Measurements from ENCODE around the gene RAB2B. TPM values are rescaled to one million over a fixed set of nuclear protein-coding genes. Genes with fewer than 3 reads are reported as not detected.
A peak's percentile ranks its signal among the peaks of the same experiment; 100 is the strongest.
"Not testable (repeated sequence)": the region's sequence is repeated elsewhere in the genome, so short reads cannot be mapped to it uniquely, and the experiment has no call there.

Gene RAB2B
- total RNA-seq, 2 experiments from 2014 or later = 26.1 to 28.2 TPM

GRCh38 chr14:21455912-21456667 lies 20.7 kb downstream of the RAB2B start, which contains the start of gene CHD8:
Gene CHD8, minus strand, starts transcription at chr14:21456123. Its CDS starts 24,480 bp downstream, at chr14:21431643.
- ATAC-seq (peak; percentile 98), DNase-seq (peak; percentile 100)
- Mint-ChIP-seq H3K4me1 (peaks cover 34% of the 10 kb centered on the region), H3K27me3 (no peaks in the 10 kb centered on the region), H3K27ac (peak within 1 kb of the TSS; percentile 98), H3K4me3 (peak within 1 kb of the TSS; percentile 91), H3K36me3 (peaks cover 20% of the 10 kb centered on the region), H3K9me3 (ENCODE audit: low read depth) (no peaks in the 10 kb centered on the region)
- CTCF ChIA-PET = interaction anchor here (0.6 to 4.7 kb wide), 20 partner anchors 10 to 1475 kb away, joined by 3 to 38 read pairs (median 4); partner anchors contain the start of genes METTL3, RAB2B and TOX4

- peak overlapping the region; percentile 98 for H3K27ac Mint-ChIP-seq
- no peak for DNase-seq
- no peaks in the 10 kb centered on the region for H3K27me3 Mint-ChIP-seq
- H3K4me3 Mint-ChIP-seq = peak overlapping the region; percentile 91
- CTCF ChIA-PET = interaction anchor here (0.6 to 4.7 kb wide), 19 partner anchors 10 to 1475 kb away, joined by 3 to 38 read pairs (median 4); partner anchors contain the start of genes METTL3, RAB2B and TOX4
- peak; percentile 27 for ATAC-seq
- peaks cover 20% of the 10 kb centered on the region for H3K36me3 Mint-ChIP-seq
- peaks cover 39% of the 10 kb centered on the region for H3K4me1 Mint-ChIP-seq
- H3K9me3 Mint-ChIP-seq (ENCODE audit: low read depth) = no peaks in the 10 kb centered on the region
Measured at GRCh38 chr14:21455592-21455911, 21.2 kb downstream of the RAB2B start.

- Mint-ChIP-seq H3K9me3 (ENCODE audit: low read depth) (no peaks in the 10 kb centered on the region), H3K4me1 (peaks cover 44% of the 10 kb centered on the region), H3K27ac (peak overlapping the region; percentile 98), H3K36me3 (peaks cover 20% of the 10 kb centered on the region), H3K27me3 (no peaks in the 10 kb centered on the region), H3K4me3 (peak overlapping the region; percentile 91)
- CTCF ChIA-PET = interaction anchor here (1.0 to 4.7 kb wide), 7 partner anchors 12 to 350 kb away, joined by 3 to 38 read pairs (median 9); partner anchors contain the start of genes RAB2B and TOX4
- no peak for ATAC-seq
- DNase-seq = no peak
Measured at GRCh38 chr14:21454843-21455544, 21.8 kb downstream of the RAB2B start.

- Mint-ChIP-seq H3K27ac (peak overlapping the region; percentile 88), H3K27me3 (no peaks in the 10 kb centered on the region), H3K4me1 (peaks cover 56% of the 10 kb centered on the region), H3K36me3 (peaks cover 30% of the 10 kb centered on the region), H3K4me3 (peak overlapping the region; percentile 56), H3K9me3 (ENCODE audit: low read depth) (no peaks in the 10 kb centered on the region)
- DNase-seq (no peak), ATAC-seq (no peak)
- CTCF ChIA-PET = interaction anchor here (1.5 kb wide), 1 partner anchor 49 kb away, joined by 3 read pairs; no protein-coding TSS in a partner anchor
Measured at GRCh38 chr14:21449899-21450216, 26.9 kb downstream of the RAB2B start.

- CTCF ChIA-PET = not testable (repeated sequence)
Measured at GRCh38 chr14:21442657-21443056, 34.1 kb downstream of the RAB2B start.

GRCh38 chr14:21440859-21441258 lies 35.9 kb downstream of the RAB2B start:
- ATAC-seq = no peak
- peaks cover 13% of the 10 kb centered on the region for H3K36me3 Mint-ChIP-seq
- no peak for DNase-seq
- H3K27ac Mint-ChIP-seq = no peak overlapping the region
- H3K9me3 Mint-ChIP-seq (ENCODE audit: low read depth) = no peaks in the 10 kb centered on the region
- no peak overlapping the region for H3K4me3 Mint-ChIP-seq
- peaks cover 33% of the 10 kb centered on the region for H3K4me1 Mint-ChIP-seq
- H3K27me3 Mint-ChIP-seq = no peaks in the 10 kb centered on the region
- CTCF ChIA-PET = no interaction called here

More at GRCh38 chr14:21442657-21443056, 34.1 kb downstream of the RAB2B start:
- not testable (repeated sequence) for H3K4me3 Mint-ChIP-seq; ATAC-seq; H3K27me3 Mint-ChIP-seq; H3K27ac Mint-ChIP-seq; H3K9me3 Mint-ChIP-seq (ENCODE audit: low read depth); DNase-seq
- peaks cover 27% of the 10 kb centered on the region for H3K4me1 Mint-ChIP-seq
- peaks cover 16% of the 10 kb centered on the region for H3K36me3 Mint-ChIP-seq

- Mint-ChIP-seq H3K27ac (peak overlapping the region; percentile 78), H3K4me1 (peaks cover 53% of the 10 kb centered on the region), H3K27me3 (no peaks in the 10 kb centered on the region), H3K36me3 (peaks cover 27% of the 10 kb centered on the region), H3K4me3 (peak overlapping the region; percentile 96), H3K9me3 (ENCODE audit: low read depth) (no peaks in the 10 kb centered on the region)
- peak; percentile 99 for DNase-seq
- CTCF ChIA-PET = interaction anchor here (0.8 to 2.4 kb wide), 10 partner anchors 9 to 207 kb away, joined by 3 to 31 read pairs (median 4); partner anchors contain the start of genes CHD8, RAB2B and TOX4
- ATAC-seq = peak; percentile 99
Measured at GRCh38 chr14:21437063-21437901, 39.5 kb downstream of the RAB2B start.

GRCh38 chr14:21436567-21437062 lies 40.1 kb downstream of the RAB2B start:
- no peaks in the 10 kb centered on the region for H3K9me3 Mint-ChIP-seq (ENCODE audit: low read depth)
- CTCF ChIA-PET = interaction anchor here (0.8 to 2.4 kb wide), 9 partner anchors 10 to 206 kb away, joined by 3 to 31 read pairs (median 4); partner anchors contain the start of genes CHD8, RAB2B and TOX4
- H3K36me3 Mint-ChIP-seq = peaks cover 27% of the 10 kb centered on the region
- H3K4me1 Mint-ChIP-seq = peaks cover 51% of the 10 kb centered on the region
- no peak for ATAC-seq
- H3K27ac Mint-ChIP-seq = peak overlapping the region; percentile 78
- no peak for DNase-seq
- H3K27me3 Mint-ChIP-seq = no peaks in the 10 kb centered on the region
- H3K4me3 Mint-ChIP-seq = peak overlapping the region; percentile 96

GRCh38 chr14:21431126-21431525 lies 45.6 kb downstream of the RAB2B start:
- Mint-ChIP-seq H3K4me1 (peaks cover 29% of the 10 kb centered on the region), H3K36me3 (peaks cover 62% of the 10 kb centered on the region), H3K27ac (no peak overlapping the region), H3K4me3 (no peak overlapping the region), H3K9me3 (ENCODE audit: low read depth) (no peaks in the 10 kb centered on the region), H3K27me3 (no peaks in the 10 kb centered on the region)
- CTCF ChIA-PET = interaction anchor here (0.8 to 1.2 kb wide), 2 partner anchors 13 to 25 kb away, joined by 3 to 5 read pairs; partner anchors contain the start of gene CHD8
- DNase-seq (no peak), ATAC-seq (no peak)

GRCh38 chr14:21428930-21429329 lies 47.8 kb downstream of the RAB2B start:
- H3K27ac Mint-ChIP-seq = no peak overlapping the region

GRCh38 chr14:21426692-21427091 lies 50.1 kb downstream of the RAB2B start:
- H3K27ac Mint-ChIP-seq = no peak overlapping the region
- no peaks in the 10 kb centered on the region for H3K4me1 Mint-ChIP-seq
- ATAC-seq (no peak), DNase-seq (no peak)
- CTCF ChIA-PET = interaction anchor here (1.2 kb wide), 1 partner anchor 11 kb away, joined by 3 read pairs; no protein-coding TSS in a partner anchor
- no peak overlapping the region for H3K4me3 Mint-ChIP-seq
- no peaks in the 10 kb centered on the region for H3K27me3 Mint-ChIP-seq
- H3K36me3 Mint-ChIP-seq = peaks cover 70% of the 10 kb centered on the region
- H3K9me3 Mint-ChIP-seq (ENCODE audit: low read depth) = no peaks in the 10 kb centered on the region

More at GRCh38 chr14:21428930-21429329, 47.8 kb downstream of the RAB2B start:
- Mint-ChIP-seq H3K4me1 (peaks cover 8% of the 10 kb centered on the region), H3K27me3 (no peaks in the 10 kb centered on the region), H3K36me3 (peaks cover 71% of the 10 kb centered on the region), H3K4me3 (no peak overlapping the region), H3K9me3 (ENCODE audit: low read depth) (no peaks in the 10 kb centered on the region)
- CTCF ChIA-PET = interaction anchor here (1.2 kb wide), 1 partner anchor 19 kb away, joined by 3 read pairs; no protein-coding TSS in a partner anchor
- ATAC-seq = no peak
- DNase-seq = no peak

GRCh38 chr14:21419528-21419927 lies 57.2 kb downstream of the RAB2B start:
- Mint-ChIP-seq H3K36me3 (peaks cover 54% of the 10 kb centered on the region), H3K27ac (no peak overlapping the region), H3K4me1 (peaks cover 12% of the 10 kb centered on the region), H3K9me3 (ENCODE audit: low read depth) (no peaks in the 10 kb centered on the region), H3K4me3 (no peak overlapping the region), H3K27me3 (no peaks in the 10 kb centered on the region)
- CTCF ChIA-PET = no interaction called here
- DNase-seq = no peak
- no peak for ATAC-seq
